ENCODE data around the gene S1PR3.

S1PR3 gene

DNA sequence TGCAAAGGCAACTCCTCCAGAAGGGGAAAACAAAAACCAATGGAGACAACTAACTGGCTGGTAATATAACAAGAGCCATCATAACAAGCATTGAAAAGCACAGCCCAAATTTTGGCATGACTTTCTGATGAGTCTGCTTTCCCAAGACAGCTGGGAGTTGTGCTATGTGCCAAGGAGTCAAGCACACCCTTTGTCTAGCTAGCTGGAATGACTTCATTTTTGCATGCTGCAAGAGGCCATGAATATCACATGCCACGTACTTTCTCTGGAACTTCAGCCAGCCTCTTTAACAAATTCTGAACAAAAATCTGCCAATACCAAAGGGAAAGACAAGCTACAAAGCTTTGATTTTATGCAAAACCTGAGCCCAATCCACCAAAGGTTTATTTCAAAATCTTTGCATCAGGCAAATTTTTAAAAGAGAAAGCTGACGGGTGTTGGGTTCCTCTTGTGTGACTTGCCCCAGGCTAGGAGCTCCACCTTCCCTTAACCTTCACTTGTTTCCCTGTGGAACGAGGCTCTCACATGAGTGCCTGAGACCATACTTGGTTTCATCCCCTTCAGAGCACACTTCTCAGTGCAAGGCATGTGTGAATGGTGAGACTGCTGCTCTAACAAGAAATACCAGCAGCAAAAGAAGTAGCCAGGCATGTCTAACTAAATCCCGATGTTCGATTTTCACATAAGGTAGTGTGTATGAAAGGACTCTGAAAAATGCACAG lies 47.3 kb downstream of the S1PR3 start:
- WGBS (ENCODE audit: extremely low coverage, insufficient coverage, insufficient read length) = no CpG with 5 or more reads among the region's 5 CpGs
- Histone ChIP-seq H3K79me2 (ENCODE audit: control insufficient read depth, insufficient read depth, low read length, poor library complexity) (no peaks in the 10 kb centered on the region), H3K27me3 (ENCODE audit: insufficient read depth, low read length) (no peaks in the 10 kb centered on the region)

DNA sequence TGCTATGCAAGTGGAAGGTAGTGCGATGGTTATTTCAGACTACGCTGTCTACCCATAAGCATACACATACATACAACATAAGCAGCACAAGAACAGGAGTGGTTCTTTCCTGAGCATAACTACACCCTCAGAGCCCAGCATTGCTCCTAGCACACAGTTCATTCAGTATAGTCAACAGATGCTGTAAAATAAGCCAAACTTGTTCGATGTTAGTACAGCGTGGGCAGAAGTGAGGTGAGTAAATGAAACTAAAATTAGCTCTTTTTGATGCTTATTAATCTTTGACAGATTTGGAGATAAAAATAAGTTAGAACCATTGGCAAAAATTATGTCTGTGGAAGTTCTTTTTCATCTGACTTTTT lies 47.8 kb downstream of the S1PR3 start:
- Histone ChIP-seq H2AK5ac (ENCODE audit: low read length) (no peak overlapping the region), H2BK120ac (ENCODE audit: insufficient read depth, low read length, poor library complexity) (no peak overlapping the region), H3K4me3 (ENCODE audit: low read depth, low read length) (no peak overlapping the region), H4K12ac (ENCODE audit: low read depth, low read length) (no peak overlapping the region), H3K4ac (ENCODE audit: low read depth, low read length) (no peak overlapping the region), H2BK12ac (ENCODE audit: low read length) (no peak overlapping the region), H2AFZ (ENCODE audit: insufficient read depth, low read length, poor library complexity) (no peak overlapping the region), H3K14ac (ENCODE audit: low read length) (no peak overlapping the region), H3K27me3 (ENCODE audit: insufficient read depth, low read length) (no peaks in the 10 kb centered on the region), H3K27ac (ENCODE audit: low read depth, low read length) (no peak overlapping the region), H3K4me2 (ENCODE audit: low read length) (no peak overlapping the region), H3K23ac (ENCODE audit: low read length) (no peak overlapping the region), H3K9me3 (ENCODE audit: insufficient read depth, low read depth, low read length) (peaks cover 3% of the 10 kb centered on the region), H3K18ac (ENCODE audit: low read length) (no peak overlapping the region), H3K79me2 (ENCODE audit: control insufficient read depth, insufficient read depth, low read length, poor library complexity) (no peaks in the 10 kb centered on the region), H3K79me1 (ENCODE audit: low read length) (no peaks in the 10 kb centered on the region), H3K9ac (ENCODE audit: low read length) (no peak overlapping the region), H4K91ac (ENCODE audit: low read depth, low read length) (no peak overlapping the region), H3K36me3 (ENCODE audit: control insufficient read depth in 1 of 2, insufficient read depth in 2 of 2, low read length in 2 of 2) (no peaks in the 10 kb centered on the region), H3K4me1 (ENCODE audit: control insufficient read depth in 1 of 2, insufficient read depth in 2 of 2, low read length in 2 of 2) (no peaks in the 10 kb centered on the region), H4K8ac (ENCODE audit: low read depth, low read length) (no peak overlapping the region), H2BK5ac (ENCODE audit: low read depth, low read length, poor library complexity) (no peak overlapping the region)
- DNase-seq = no peak
- WGBS (ENCODE audit: extremely low coverage, insufficient coverage, insufficient read length) = no CpG with 5 or more reads among the region's 4 CpGs

More for the DNA sequence above, 47.3 kb downstream of the S1PR3 start:
- H4K91ac ChIP-seq (ENCODE audit: low read depth, low read length) = no peak overlapping the region
- H3K9ac ChIP-seq (ENCODE audit: low read length) = no peak overlapping the region
- H3K4me1 ChIP-seq (ENCODE audit: control insufficient read depth in 1 of 2, insufficient read depth in 2 of 2, low read length in 2 of 2) = no peaks in the 10 kb centered on the region
- H4K12ac ChIP-seq (ENCODE audit: low read depth, low read length) = no peak overlapping the region
- no peak overlapping the region for H3K18ac ChIP-seq (ENCODE audit: low read length)
- no peak overlapping the region for H3K23ac ChIP-seq (ENCODE audit: low read length)
- no peaks in the 10 kb centered on the region for H3K79me1 ChIP-seq (ENCODE audit: low read length)
- no peak overlapping the region for H3K4me3 ChIP-seq (ENCODE audit: low read depth, low read length)
- no peak overlapping the region for H4K8ac ChIP-seq (ENCODE audit: low read depth, low read length)
- H3K9me3 ChIP-seq (ENCODE audit: insufficient read depth, low read depth, low read length) = peaks cover 3% of the 10 kb centered on the region
- H2BK5ac ChIP-seq (ENCODE audit: low read depth, low read length, poor library complexity) = no peak overlapping the region
- no peak overlapping the region for H3K4me2 ChIP-seq (ENCODE audit: low read length)
- H2BK12ac ChIP-seq (ENCODE audit: low read length) = no peak overlapping the region
- peak; percentile 88 to 95 for DNase-seq
- no peak overlapping the region for H3K27ac ChIP-seq (ENCODE audit: low read depth, low read length)
- H2BK120ac ChIP-seq (ENCODE audit: insufficient read depth, low read length, poor library complexity) = no peak overlapping the region
- H2AFZ ChIP-seq (ENCODE audit: insufficient read depth, low read length, poor library complexity) = no peak overlapping the region
- no peak overlapping the region for H3K14ac ChIP-seq (ENCODE audit: low read length)
- no peak overlapping the region for H2AK5ac ChIP-seq (ENCODE audit: low read length)
- H3K4ac ChIP-seq (ENCODE audit: low read depth, low read length) = no peak overlapping the region
- H3K36me3 ChIP-seq (ENCODE audit: control insufficient read depth in 1 of 2, insufficient read depth in 2 of 2, low read length in 2 of 2) = no peaks in the 10 kb centered on the region

DNA sequence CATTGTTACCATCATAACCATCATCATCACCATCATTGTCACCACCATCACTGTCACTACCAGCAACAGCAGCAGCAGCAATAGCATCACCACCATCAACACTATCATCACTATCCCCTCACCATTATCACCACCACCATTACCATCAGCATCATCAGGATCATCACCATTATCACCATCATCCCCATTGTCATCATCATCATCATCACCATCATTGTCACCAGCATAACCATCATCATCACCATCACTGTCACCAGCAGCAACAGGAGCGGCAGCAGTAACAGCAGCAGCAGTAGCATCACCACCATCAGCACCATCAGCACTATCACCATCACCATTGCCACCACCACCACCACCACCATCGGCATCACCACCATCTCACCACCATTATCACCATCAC lies 48.4 kb downstream of the S1PR3 start:
- Histone ChIP-seq H3K9ac (ENCODE audit: low read length) (no peak overlapping the region), H3K79me2 (ENCODE audit: control insufficient read depth, insufficient read depth, low read length, poor library complexity) (no peaks in the 10 kb centered on the region), H3K4me3 (ENCODE audit: low read depth, low read length) (peak overlapping the region; percentile 45), H3K23ac (ENCODE audit: low read length) (no peak overlapping the region), H4K12ac (ENCODE audit: low read depth, low read length) (no peak overlapping the region), H2BK12ac (ENCODE audit: low read length) (no peak overlapping the region), H3K4me1 (ENCODE audit: control insufficient read depth in 1 of 2, insufficient read depth in 2 of 2, low read length in 2 of 2) (no peaks in the 10 kb centered on the region), H3K79me1 (ENCODE audit: low read length) (no peaks in the 10 kb centered on the region), H3K27me3 (ENCODE audit: insufficient read depth, low read length) (no peaks in the 10 kb centered on the region), H2BK5ac (ENCODE audit: low read depth, low read length, poor library complexity) (no peak overlapping the region), H2BK120ac (ENCODE audit: insufficient read depth, low read length, poor library complexity) (no peak overlapping the region), H3K4ac (ENCODE audit: low read depth, low read length) (no peak overlapping the region), H4K91ac (ENCODE audit: low read depth, low read length) (no peak overlapping the region), H2AFZ (ENCODE audit: insufficient read depth, low read length, poor library complexity) (no peak overlapping the region), H3K9me3 (ENCODE audit: insufficient read depth, low read depth, low read length) (peaks cover 3% of the 10 kb centered on the region), H4K8ac (ENCODE audit: low read depth, low read length) (no peak overlapping the region), H3K36me3 (ENCODE audit: control insufficient read depth in 1 of 2, insufficient read depth in 2 of 2, low read length in 2 of 2) (no peaks in the 10 kb centered on the region), H3K4me2 (ENCODE audit: low read length) (no peak overlapping the region), H3K18ac (ENCODE audit: low read length) (no peak overlapping the region), H2AK5ac (ENCODE audit: low read length) (no peak overlapping the region), H3K27ac (ENCODE audit: low read depth, low read length) (no peak overlapping the region), H3K14ac (ENCODE audit: low read length) (no peak overlapping the region)
- no peak for DNase-seq
- WGBS (ENCODE audit: extremely low coverage, insufficient coverage, insufficient read length) = no CpG with 5 or more reads among the region's 2 CpGs

DNA sequence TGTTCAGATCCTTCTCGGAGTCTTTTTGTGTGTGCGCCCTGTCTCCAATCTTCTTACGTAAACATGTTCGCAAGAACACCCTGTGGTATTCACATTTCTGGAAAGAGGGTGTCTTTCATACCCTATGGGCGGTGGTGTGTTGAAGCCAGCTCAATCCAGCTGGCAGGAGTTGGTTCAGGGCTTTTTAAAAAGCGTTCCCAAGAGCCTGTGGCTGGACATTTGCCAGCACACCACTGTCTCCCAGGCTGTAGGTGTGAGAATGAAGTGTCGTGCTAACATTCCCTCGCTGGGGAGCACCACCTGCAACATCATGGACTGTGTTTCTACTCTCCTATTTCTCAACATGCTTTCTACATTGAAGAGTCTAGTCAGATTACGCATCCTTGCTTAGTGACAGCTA lies 51.7 kb downstream of the S1PR3 start:
- no peak overlapping the region for H3K4me3 ChIP-seq (ENCODE audit: low read depth, low read length)
- no peaks in the 10 kb centered on the region for H3K36me3 ChIP-seq (ENCODE audit: control insufficient read depth in 1 of 2, insufficient read depth in 2 of 2, low read length in 2 of 2)
- H2BK5ac ChIP-seq (ENCODE audit: low read depth, low read length, poor library complexity) = no peak overlapping the region
- no peak overlapping the region for H4K12ac ChIP-seq (ENCODE audit: low read depth, low read length)
- H4K8ac ChIP-seq (ENCODE audit: low read depth, low read length) = no peak overlapping the region
- H4K91ac ChIP-seq (ENCODE audit: low read depth, low read length) = no peak overlapping the region
- no peak overlapping the region for H3K18ac ChIP-seq (ENCODE audit: low read length)
- no peak overlapping the region for H3K9ac ChIP-seq (ENCODE audit: low read length)
- H3K27ac ChIP-seq (ENCODE audit: low read depth, low read length) = no peak overlapping the region
- H2AFZ ChIP-seq (ENCODE audit: insufficient read depth, low read length, poor library complexity) = no peak overlapping the region
- peaks cover 3% of the 10 kb centered on the region for H3K9me3 ChIP-seq (ENCODE audit: insufficient read depth, low read depth, low read length)
- H3K79me2 ChIP-seq (ENCODE audit: control insufficient read depth, insufficient read depth, low read length, poor library complexity) = no peaks in the 10 kb centered on the region
- H2BK120ac ChIP-seq (ENCODE audit: insufficient read depth, low read length, poor library complexity) = no peak overlapping the region
- H3K27me3 ChIP-seq (ENCODE audit: insufficient read depth, low read length) = no peaks in the 10 kb centered on the region
- H3K4me2 ChIP-seq (ENCODE audit: low read length) = no peak overlapping the region
- no peak overlapping the region for H3K23ac ChIP-seq (ENCODE audit: low read length)
- H3K4me1 ChIP-seq (ENCODE audit: control insufficient read depth in 1 of 2, insufficient read depth in 2 of 2, low read length in 2 of 2) = no peaks in the 10 kb centered on the region
- WGBS (ENCODE audit: extremely low coverage, insufficient coverage, insufficient read length) = no CpG with 5 or more reads among the region's 9 CpGs
- no peak overlapping the region for H3K14ac ChIP-seq (ENCODE audit: low read length)
- H2BK12ac ChIP-seq (ENCODE audit: low read length) = no peak overlapping the region
- no peak for DNase-seq
- no peak overlapping the region for H2AK5ac ChIP-seq (ENCODE audit: low read length)
- H3K4ac ChIP-seq (ENCODE audit: low read depth, low read length) = no peak overlapping the region
- no peaks in the 10 kb centered on the region for H3K79me1 ChIP-seq (ENCODE audit: low read length)

All from trophoblast cell (in vitro differentiated cells and primary cell).